Type B pancreatic cell (in vitro differentiated cells): ENCODE data around the gene SMG6. TPM values are rescaled to one million over a fixed set of nuclear protein-coding genes. Genes with fewer than 3 reads are reported as not detected.

Experiments
- DNase-seq: peaks from one replicate; pipeline ENCODE4 v3.0.0; 2021; ENCODE audit warnings: mixed read lengths; ENCODE audit not compliant: unreplicated experiment; ENCODE audit errors: extremely low spot score
- H3K27ac Mint-ChIP-seq: 2 replicates; pipeline ENCODE4 v1.8.0; 2021; ENCODE audit warnings: mild to moderate bottlenecking, mixed read lengths
- H3K27me3 Mint-ChIP-seq: 2 replicates; pipeline ENCODE4 v1.8.0; 2021; ENCODE audit warnings: mixed read lengths
- H3K36me3 Mint-ChIP-seq: 2 replicates; pipeline ENCODE4 v1.8.0; 2021; ENCODE audit warnings: mixed read lengths
- H3K4me1 Mint-ChIP-seq: one replicate; pipeline ENCODE4 v1.8.0; 2021; ENCODE audit warnings: mixed read lengths; ENCODE audit not compliant: unreplicated experiment
- H3K4me3 Mint-ChIP-seq: 2 replicates; pipeline ENCODE4 v1.8.0; 2021; ENCODE audit warnings: mild to moderate bottlenecking, mixed read lengths
- H3K9me3 Mint-ChIP-seq: 2 replicates; pipeline ENCODE4 v1.8.0; 2021; ENCODE audit warnings: mixed read lengths
- CTCF ChIP-seq: fragments of 200-600 bp; sonication (generic); conservative IDR thresholded peaks from 2 replicates; pipeline ENCODE4 v1.5.0; 2021; ENCODE audit warnings: antibody characterized with exemption, mild to moderate bottlenecking
- total RNA-seq: library from RNA; stranded (reverse); gene quantifications from 2 replicates; pipeline ENCODE4 v1.2.1, GENCODE V29; 2021; ENCODE audit warnings: low replicate concordance

The SMG6 gene
- total RNA-seq, 1 donor from 2014 or later, result 39.0 TPM

- Mint-ChIP-seq H3K27ac (no peak overlapping the region), H3K4me1 (peaks cover 28% of the 10 kb centered on the region), H3K4me3 (no peak overlapping the region), H3K9me3 (no peaks in the 10 kb centered on the region), H3K36me3 (peaks cover 24% of the 10 kb centered on the region), H3K27me3 (no peaks in the 10 kb centered on the region)
- no peak for TF ChIP-seq CTCF
- DNase-seq, result no peak
Observed at GRCh38 chr17:2125013-2125535, 178.5 kb downstream of the SMG6 start.

- Mint-ChIP-seq H3K4me3 (no peak overlapping the region), H3K4me1 (peaks cover 28% of the 10 kb centered on the region), H3K36me3 (peaks cover 26% of the 10 kb centered on the region), H3K27me3 (no peaks in the 10 kb centered on the region), H3K27ac (no peak overlapping the region), H3K9me3 (no peaks in the 10 kb centered on the region)
- TF ChIP-seq CTCF, result no peak
- DNase-seq, result no peak
Observed at GRCh38 chr17:2124391-2124790, 179.2 kb downstream of the SMG6 start.

GRCh38 chr17:2123375-2124251, 180.0 kb downstream of the SMG6 start:
- peaks cover 26% of the 10 kb centered on the region for H3K36me3 Mint-ChIP-seq
- no peak for DNase-seq
- peaks cover 28% of the 10 kb centered on the region for H3K4me1 Mint-ChIP-seq
- no peak overlapping the region for H3K4me3 Mint-ChIP-seq
- H3K27ac Mint-ChIP-seq, result peak overlapping the region; percentile 85
- H3K27me3 Mint-ChIP-seq, result no peaks in the 10 kb centered on the region
- no peaks in the 10 kb centered on the region for H3K9me3 Mint-ChIP-seq
- no peak for TF ChIP-seq CTCF

- H3K27me3 Mint-ChIP-seq, result no peaks in the 10 kb centered on the region
- no peaks in the 10 kb centered on the region for H3K9me3 Mint-ChIP-seq
- H3K27ac Mint-ChIP-seq, result no peak overlapping the region
- H3K4me1 Mint-ChIP-seq, result peaks cover 28% of the 10 kb centered on the region
- DNase-seq, result no peak
- H3K4me3 Mint-ChIP-seq, result no peak overlapping the region
- H3K36me3 Mint-ChIP-seq, result peaks cover 26% of the 10 kb centered on the region
- no peak for TF ChIP-seq CTCF
Observed at GRCh38 chr17:2122641-2123302, 180.8 kb downstream of the SMG6 start.

GRCh38 chr17:2120586-2121335, 182.8 kb downstream of the SMG6 start:
- no peak for TF ChIP-seq CTCF
- Mint-ChIP-seq H3K36me3 (peaks cover 23% of the 10 kb centered on the region), H3K4me3 (no peak overlapping the region), H3K9me3 (no peaks in the 10 kb centered on the region), H3K27me3 (no peaks in the 10 kb centered on the region), H3K4me1 (peaks cover 28% of the 10 kb centered on the region), H3K27ac (no peak overlapping the region)
- DNase-seq, result no peak
